Transverse colon (tissue), 4 donors: ENCODE measurements around the gene SLIT3. TPM values are rescaled to one million over a fixed set of nuclear protein-coding genes. Genes with fewer than 3 reads are reported as not detected.

ENCODE experiments used
- DNase-seq: peaks from one replicate; pipeline ENCODE4 v3.0.0-alpha.2; 2019
- H3K27ac ChIP-seq, 4 donors: fragments of 200-600 bp; sonication (generic); 2 replicates each; pipeline ENCODE4 v1.5.1; 2016 to 2018; ENCODE audit warnings: inconsistent platforms in 4 of 4
- H3K27me3 ChIP-seq: fragments of 200-600 bp; sonication (generic); 2 replicates; pipeline ENCODE4 v1.5.1; 2017; ENCODE audit warnings: inconsistent platforms
- H3K36me3 ChIP-seq, 4 donors: fragments of 200-600 bp; sonication (generic); 2 replicates each; pipeline ENCODE4 v1.5.1; 2017 to 2019; ENCODE audit warnings: inconsistent platforms in 4 of 4
- H3K4me1 ChIP-seq, 4 donors: fragments of 200-600 bp; sonication (generic); 2 replicates each; pipeline ENCODE4 v1.5.1; 2017 to 2020; ENCODE audit warnings: inconsistent platforms in 4 of 4
- H3K4me3 ChIP-seq, 4 donors: fragments of 200-600 bp; sonication (generic); 1 replicate in 1 of 4; 2 replicates in 3 of 4; pipeline versions ENCODE4 v1.5.1 to v1.6.1; 2017 to 2019; ENCODE audit warnings: inconsistent platforms in 4 of 4
- H3K9me3 ChIP-seq, 2 donors: fragments of 200-600 bp; sonication (generic); 2 replicates each; pipeline ENCODE4 v1.5.1; 2017 to 2019; ENCODE audit warnings: inconsistent platforms in 2 of 2
- CTCF ChIP-seq, 5 experiments: fragments of 200-600 bp in 3 of 5; fragments of 450-650 bp in 2 of 5; sonication (generic) in 3 of 5; IDR thresholded peaks; 1 replicate in 2 of 5; 2 replicates in 3 of 5; pipeline ENCODE4 v1.5.1; 2016 to 2017; ENCODE audit warnings: antibody characterized with exemption in 5 of 5, inconsistent platforms in 3 of 5, mild to moderate bottlenecking in 2 of 5, moderate library complexity in 1 of 5
- EP300 ChIP-seq: sonication (generic); formaldehyde crosslinking; IDR thresholded peaks from one replicate; pipeline ENCODE4 v1.6.1; 2017; ENCODE audit warnings: antibody characterized with exemption, low read depth
- POLR2A ChIP-seq: fragments of 450-650 bp; IDR thresholded peaks from one replicate; pipeline ENCODE4 v1.6.1; 2016; ENCODE audit warnings: antibody characterized with exemption, mild to moderate bottlenecking, moderate library complexity
- POLR2AphosphoS5 ChIP-seq, 3 donors: sonication (generic); formaldehyde crosslinking; IDR thresholded peaks; one replicate each; pipeline ENCODE4 v1.6.1; 2016; ENCODE audit warnings: antibody characterized with exemption in 3 of 3
- WGBS, 2 donors: methylation state at CpG; one replicate each; pipeline ENCODE4 v1.1.5; 2018; ENCODE audit warnings: low coverage in 1 of 2; 5-methylcytosine and 5-hydroxymethylcytosine counted together
- in situ Hi-C, 4 donors: fragments of 200-750 bp; cut with MboI; loops; one replicate each; pipeline versions ENCODE4 v1.15.0 to v1.15.1; 2017; ENCODE audit warnings: low sequenced_read_pairs in 3 of 4, low pct_ligation_motif_present in 1 of 4, low pct_unique_long_range_greater_than_20kb in 1 of 4
- intact Hi-C: fragments of 100-400 bp; cut with DNase I; formaldehyde crosslinking; loops from one replicate; pipeline ENCODE4 v1.15.1; 2023; ENCODE audit warnings: low total_unique reads
- total RNA-seq, 4 donors: library from RNA; depleted of rRNA; stranded (reverse); fragments of >200 nt; gene quantifications; one replicate each; pipeline ENCODE4 v1.1.0, GENCODE V29; 2016

SLIT3 gene
- total RNA-seq, 4 donors from 2014 or later = 6.7 to 60.5 (median 9.6) TPM

GRCh38 chr5:168753691-168754254 lies 547.2 kb downstream of the SLIT3 start:
- H3K27ac ChIP-seq = no peak overlapping the region
- H3K4me1 ChIP-seq = no peaks in the 10 kb centered on the region
- TF ChIP-seq EP300 = no peak
- no peak for TF ChIP-seq CTCF (IDR thresholded peaks at IDR 0.05)
- TF ChIP-seq POLR2A = no peak
- no peak for TF ChIP-seq POLR2AphosphoS5 (IDR thresholded peaks at IDR 0.05)
- no peak overlapping the region for H3K4me3 ChIP-seq
- DNase-seq = no peak
- H3K27me3 ChIP-seq = no peaks in the 10 kb centered on the region
- in situ Hi-C loops = no loop called here
- 79 to 93% methylated on average over 8 to 11 of the region's 11 CpGs for WGBS, 2 donors
- H3K36me3 ChIP-seq = no peaks in the 10 kb centered on the region
- no peaks in the 10 kb centered on the region for H3K9me3 ChIP-seq
- intact Hi-C loops = no loop called here

GRCh38 chr5:168752416-168753190 lies 548.3 kb downstream of the SLIT3 start:
- Histone ChIP-seq H3K36me3 (no peaks in the 10 kb centered on the region), H3K4me3 (no peak overlapping the region), H3K4me1 (no peaks in the 10 kb centered on the region), H3K9me3 (no peaks in the 10 kb centered on the region), H3K27ac (no peak overlapping the region), H3K27me3 (no peaks in the 10 kb centered on the region)
- in situ Hi-C loops (no loop called here), intact Hi-C loops (no loop called here)
- 78 to 83% methylated on average over 1 to 18 of the region's 18 CpGs for WGBS, 2 donors
- TF ChIP-seq CTCF (IDR thresholded peaks at IDR 0.05) = no peak
- TF ChIP-seq POLR2AphosphoS5 (IDR thresholded peaks at IDR 0.05) = no peak
- TF ChIP-seq EP300 = no peak
- TF ChIP-seq POLR2A = no peak
- DNase-seq = no peak

- in situ Hi-C loops (no loop called here), intact Hi-C loops (no loop called here)
- TF ChIP-seq EP300 (no peak), CTCF (IDR thresholded peaks at IDR 0.05) (no peak), POLR2A (no peak), POLR2AphosphoS5 (IDR thresholded peaks at IDR 0.05) (no peak)
- H3K27ac ChIP-seq = no peak overlapping the region
- H3K9me3 ChIP-seq = no peaks in the 10 kb centered on the region
- 85 to 88% methylated on average over 1 to 3 of the region's 3 CpGs for WGBS, 2 donors
- no peaks in the 10 kb centered on the region for H3K4me1 ChIP-seq
- H3K36me3 ChIP-seq = no peaks in the 10 kb centered on the region
- no peak overlapping the region for H3K4me3 ChIP-seq
- no peaks in the 10 kb centered on the region for H3K27me3 ChIP-seq
- no peak for DNase-seq
Observed at GRCh38 chr5:168752012-168752411, 548.9 kb downstream of the SLIT3 start.

- TF ChIP-seq CTCF (IDR thresholded peaks at IDR 0.05) (no peak), POLR2A (no peak), EP300 (no peak), POLR2AphosphoS5 (IDR thresholded peaks at IDR 0.05) (no peak)
- intact Hi-C loops (no loop called here), in situ Hi-C loops (no loop called here)
- Histone ChIP-seq H3K36me3 (no peaks in the 10 kb centered on the region), H3K27me3 (no peaks in the 10 kb centered on the region), H3K4me3 (no peak overlapping the region), H3K4me1 (no peaks in the 10 kb centered on the region), H3K27ac (no peak overlapping the region), H3K9me3 (no peaks in the 10 kb centered on the region)
- DNase-seq = no peak
- WGBS, 2 donors = 56 to 76% methylated on average over 4 to 6 of the region's 6 CpGs
Observed at GRCh38 chr5:168750926-168751325, 550.0 kb downstream of the SLIT3 start.
